ENCODE results near the gene GABRB1. TPM values are rescaled to one million over a fixed set of nuclear protein-coding genes. Genes with fewer than 3 reads are reported as not detected.

Gene GABRB1
- total RNA-seq, 2 experiments from 2014 or later: not detected

DNA sequence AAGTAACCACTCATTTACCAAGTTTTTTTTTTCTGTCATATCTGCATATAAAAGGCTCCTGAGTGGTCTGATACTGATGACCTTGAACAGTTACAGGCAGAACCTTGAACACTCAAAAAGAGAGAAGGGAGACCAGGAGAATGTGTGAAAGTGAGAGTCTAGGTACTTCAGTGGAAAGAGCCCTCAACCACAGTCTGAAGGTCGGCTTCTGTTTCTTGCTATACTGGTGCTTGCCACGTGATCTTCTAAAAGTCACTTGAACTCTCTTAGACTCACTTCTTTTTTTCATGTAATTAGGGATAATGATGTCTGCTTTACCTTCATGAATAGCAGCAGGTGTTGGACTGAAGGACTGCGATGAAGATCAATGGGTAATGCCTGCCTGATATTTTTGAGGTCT is 22.8 kb downstream of the GABRB1 start:
- DNase-seq: no peak
- Mint-ChIP-seq H3K27me3 (peaks cover 21% of the 10 kb centered on the region), H3K27ac (no peak overlapping the region), H3K9me3 (no peaks in the 10 kb centered on the region), H3K4me3 (no peak overlapping the region), H3K4me1 (ENCODE audit: low read depth) (no peaks in the 10 kb centered on the region), H3K36me3 (ENCODE audit: low read depth) (no peaks in the 10 kb centered on the region)
- ATAC-seq: no peak
- ChIA-PET POLR2A (no interaction called here), CTCF (no interaction called here)
- no peak for TF ChIP-seq CTCF (IDR thresholded peaks at IDR 0.05)
- intact Hi-C loops (cut with micrococcal nuclease): no loop called here

GRCh38 chr4:47057991-47058390 is 26.6 kb downstream of the GABRB1 start:
- no peaks in the 10 kb centered on the region for H3K4me1 Mint-ChIP-seq (ENCODE audit: low read depth)
- H3K9me3 Mint-ChIP-seq: no peaks in the 10 kb centered on the region
- POLR2A ChIA-PET: no interaction called here
- intact Hi-C loops (cut with micrococcal nuclease): no loop called here
- H3K4me3 Mint-ChIP-seq: no peak overlapping the region
- H3K36me3 Mint-ChIP-seq (ENCODE audit: low read depth): no peaks in the 10 kb centered on the region
- H3K27me3 Mint-ChIP-seq: peaks cover 13% of the 10 kb centered on the region
- ATAC-seq: no peak
- no peak overlapping the region for H3K27ac Mint-ChIP-seq
- no peak for DNase-seq
- CTCF ChIA-PET: interaction anchor here (0.6 kb wide), 1 partner anchor 17 kb away, joined by 3 read pairs; no protein-coding TSS in a partner anchor
- TF ChIP-seq CTCF (IDR thresholded peaks at IDR 0.05): no peak

DNA sequence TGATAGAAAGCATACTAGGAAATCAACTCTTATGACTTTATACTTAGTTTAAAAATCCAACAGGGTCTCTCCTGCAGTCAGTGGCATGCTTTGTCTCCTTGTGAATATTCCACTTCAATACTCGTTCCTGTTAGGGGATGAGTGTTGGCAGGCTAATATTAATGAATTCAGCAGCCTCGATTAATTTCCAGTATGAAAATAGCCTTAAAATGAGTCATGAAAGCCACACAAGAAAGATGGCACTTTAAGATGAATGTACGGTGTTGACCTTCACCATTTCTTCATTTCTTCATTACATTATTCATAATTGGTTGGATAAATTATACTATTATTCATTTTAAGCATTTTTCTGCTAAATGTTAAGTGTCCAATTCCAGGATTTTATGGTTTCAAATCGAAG is 29.2 kb downstream of the GABRB1 start:
- ATAC-seq: no peak
- DNase-seq: no peak
- Mint-ChIP-seq H3K4me1 (ENCODE audit: low read depth) (no peaks in the 10 kb centered on the region), H3K27ac (no peak overlapping the region), H3K4me3 (no peak overlapping the region), H3K27me3 (peaks cover 16% of the 10 kb centered on the region), H3K9me3 (no peaks in the 10 kb centered on the region), H3K36me3 (ENCODE audit: low read depth) (no peaks in the 10 kb centered on the region)
- intact Hi-C loops (cut with micrococcal nuclease): no loop called here
- no peak for TF ChIP-seq CTCF (IDR thresholded peaks at IDR 0.05)
- CTCF ChIA-PET: no interaction called here
- POLR2A ChIA-PET: no interaction called here

- H3K9me3 Mint-ChIP-seq: no peaks in the 10 kb centered on the region
- peaks cover 16% of the 10 kb centered on the region for H3K27me3 Mint-ChIP-seq
- H3K4me1 Mint-ChIP-seq (ENCODE audit: low read depth): no peaks in the 10 kb centered on the region
- ChIA-PET POLR2A (no interaction called here), CTCF (no interaction called here)
- no peak for ATAC-seq
- no peak overlapping the region for H3K4me3 Mint-ChIP-seq
- no peak overlapping the region for H3K27ac Mint-ChIP-seq
- no peak for DNase-seq
- no peaks in the 10 kb centered on the region for H3K36me3 Mint-ChIP-seq (ENCODE audit: low read depth)
- TF ChIP-seq CTCF (IDR thresholded peaks at IDR 0.05): no peak
- intact Hi-C loops (cut with micrococcal nuclease): no loop called here
Measured at GRCh38 chr4:47061435-47061834, 30.1 kb downstream of the GABRB1 start.

DNA sequence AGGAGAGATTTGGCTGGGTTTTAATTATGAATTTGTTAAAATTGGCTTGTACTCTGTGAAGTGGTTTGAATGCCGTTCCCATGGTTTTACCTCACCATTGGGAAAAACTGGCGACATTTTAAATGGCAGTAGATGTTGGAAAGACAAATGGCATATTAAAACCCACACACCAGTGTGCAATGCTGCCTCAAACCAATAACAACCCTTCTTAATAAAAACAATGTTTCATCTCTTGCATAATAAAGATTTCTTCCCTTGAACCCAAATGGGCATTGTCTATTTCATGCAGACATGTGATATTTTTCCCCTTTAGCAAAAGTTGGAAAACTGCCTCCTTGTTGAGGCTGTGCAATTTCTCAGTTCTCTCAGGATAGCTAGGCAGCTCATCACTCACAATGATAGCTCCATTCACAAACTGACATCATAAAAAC is 33.7 kb downstream of the GABRB1 start:
- Mint-ChIP-seq H3K27ac (no peak overlapping the region), H3K4me1 (ENCODE audit: low read depth) (no peaks in the 10 kb centered on the region), H3K4me3 (no peak overlapping the region), H3K36me3 (ENCODE audit: low read depth) (no peaks in the 10 kb centered on the region), H3K27me3 (peaks cover 10% of the 10 kb centered on the region), H3K9me3 (no peaks in the 10 kb centered on the region)
- no peak for TF ChIP-seq CTCF (IDR thresholded peaks at IDR 0.05)
- ChIA-PET CTCF (no interaction called here), POLR2A (no interaction called here)
- ATAC-seq (no peak), DNase-seq (no peak)
- intact Hi-C loops (cut with micrococcal nuclease): no loop called here
